Activated T-cell treated with anti-CD3 and anti-CD28 coated beads, Interleukin-2, amount 50 U/mL, for 1 hour (primary cell): ENCODE results near the gene COL28A1.

ENCODE experiments used
- DNase-seq: peaks from one replicate; pipeline ENCODE4 v3.0.0-alpha.2; 2020

Gene COL28A1

GRCh38 chr7:7323921-7324320 lies 211.8 kb downstream of the COL28A1 start:
- no peak for DNase-seq

DNA sequence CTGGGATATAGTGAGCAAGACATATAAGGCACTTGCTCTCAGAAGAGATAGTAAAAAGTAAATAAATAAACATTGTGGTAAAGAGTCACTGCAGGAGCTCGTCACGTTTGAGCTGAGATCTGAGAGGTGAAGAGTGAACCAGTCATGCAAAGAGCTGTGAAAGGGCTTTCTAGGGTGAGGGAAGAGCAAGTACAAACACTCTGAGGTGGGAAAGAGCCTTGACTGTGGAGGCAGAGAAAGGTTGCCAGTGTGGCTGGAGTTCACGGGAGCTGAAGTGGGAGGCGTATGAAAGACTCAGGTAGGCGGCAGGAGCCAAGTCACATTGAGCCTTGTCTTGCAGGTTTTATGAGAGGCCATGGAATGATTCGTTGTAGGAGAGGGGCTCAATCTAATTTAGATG lies 212.3 kb downstream of the COL28A1 start:
- no peak for DNase-seq

DNA sequence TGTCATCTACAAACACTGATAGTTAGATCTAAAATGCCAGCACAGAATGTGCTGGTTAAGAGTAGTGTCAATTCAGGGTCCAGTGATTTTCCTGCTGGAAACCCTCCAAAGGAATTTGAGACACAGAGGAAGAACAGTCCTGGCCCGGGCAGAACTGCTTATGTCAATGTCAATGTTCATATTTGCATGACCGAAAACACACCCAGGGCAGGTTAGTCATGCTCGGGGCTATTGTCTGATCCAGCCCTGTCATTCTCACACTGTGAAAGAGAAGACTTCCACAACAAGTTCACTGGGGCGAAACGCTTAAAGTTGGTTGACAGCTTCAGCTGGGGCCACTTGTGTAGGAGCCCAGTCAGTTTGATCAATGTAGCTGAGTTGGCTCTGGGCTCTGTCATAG lies 214.0 kb downstream of the COL28A1 start:
- no peak for DNase-seq

GRCh38 chr7:7318601-7319000 lies 217.1 kb downstream of the COL28A1 start:
- no peak for DNase-seq

GRCh38 chr7:7317850-7318249 lies 217.8 kb downstream of the COL28A1 start:
- no peak for DNase-seq

GRCh38 chr7:7315851-7316250 lies 219.8 kb downstream of the COL28A1 start:
- no peak for DNase-seq

- no peak for DNase-seq
Observed at GRCh38 chr7:7312323-7312722, 223.3 kb downstream of the COL28A1 start.

DNA sequence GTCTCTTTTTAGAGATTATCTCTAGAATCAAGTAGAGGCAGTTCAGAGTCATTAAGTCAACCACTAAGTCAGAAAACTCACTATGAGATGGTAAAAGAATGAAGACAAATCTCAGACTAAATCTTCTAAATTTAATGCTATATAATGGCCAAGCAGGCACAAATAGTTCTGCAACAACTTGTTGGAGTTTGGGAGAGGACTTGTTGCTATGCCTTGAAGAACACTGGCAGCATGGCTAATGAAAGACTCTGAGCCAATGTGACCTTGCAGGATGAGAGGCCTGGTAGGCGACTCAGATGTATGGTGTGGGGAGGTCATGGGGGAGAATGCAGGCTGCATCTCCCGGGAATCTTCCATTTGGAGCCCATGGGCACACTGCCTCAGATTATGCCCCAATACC lies 224.7 kb downstream of the COL28A1 start:
- no peak for DNase-seq

GRCh38 chr7:7309203-7309602 lies 226.5 kb downstream of the COL28A1 start:
- no peak for DNase-seq
